ENCODE results near the gene ABCC5. TPM values are rescaled to one million over a fixed set of nuclear protein-coding genes. Genes with fewer than 3 reads are reported as not detected.
"Not testable (repeated sequence)": the region's sequence is repeated elsewhere in the genome, so short reads cannot be mapped to it uniquely, and the experiment has no call there.

Gene ABCC5
- total RNA-seq, 3 donors from 2014 or later (not counting 1 experiment from before 2014, with no cell fraction given) = 15.6 to 32.5 (median 27.1) TPM

GRCh38 chr3:184008161-184008560, 9.5 kb downstream of the ABCC5 start:
- 45% methylated on average over 3 of the region's 3 CpGs for WGBS (ENCODE audit: insufficient coverage)

GRCh38 chr3:184007143-184007813, 10.4 kb downstream of the ABCC5 start:
- WGBS (ENCODE audit: insufficient coverage) = 87% methylated on average over 11 of the region's 11 CpGs
- not testable (repeated sequence) for DNase-seq; H3K27me3 Mint-ChIP-seq (ENCODE audit: low read depth in 2 of 2)

More at GRCh38 chr3:184008161-184008560, 9.5 kb downstream of the ABCC5 start:
- H3K27me3 Mint-ChIP-seq (ENCODE audit: low read depth in 2 of 2) = no peaks in the 10 kb centered on the region
- no peak overlapping the region for H3K4me3 Mint-ChIP-seq
- no peaks in the 10 kb centered on the region for H3K27me3 ChIP-seq (ENCODE audit: control insufficient read depth, insufficient read depth, low read length)
- no peak overlapping the region for H3K4me3 ChIP-seq (ENCODE audit: low read length)
- peaks cover 16% of the 10 kb centered on the region for H3K36me3 Mint-ChIP-seq
- peaks cover 0 to 16% of the 10 kb centered on the region in 2 donors for H3K4me1 Mint-ChIP-seq
- intact Hi-C loops (cut with micrococcal nuclease) = no loop called here
- no peak overlapping the region for H3K27ac ChIP-seq (ENCODE audit: low read length)
- ATAC-seq (no peak), DNase-seq (no peak)
- peaks cover 9% of the 10 kb centered on the region for H3K36me3 ChIP-seq (ENCODE audit: control insufficient read depth, insufficient read depth, low read length)
- H3K4me1 ChIP-seq (ENCODE audit: control insufficient read depth, insufficient read depth, low read length) = peaks cover 3% of the 10 kb centered on the region
- H3K9me3 ChIP-seq (ENCODE audit: control insufficient read depth, insufficient read depth, low read length) = no peaks in the 10 kb centered on the region
- no peaks in the 10 kb centered on the region for H3K9me3 Mint-ChIP-seq
- TF ChIP-seq CTCF (IDR thresholded peaks at IDR 0.05) = no peak
- H3K27ac Mint-ChIP-seq = no peak overlapping the region

GRCh38 chr3:184005941-184006507, 11.7 kb downstream of the ABCC5 start:
- Histone ChIP-seq H3K4me1 (ENCODE audit: control insufficient read depth, insufficient read depth, low read length) (peaks cover 3% of the 10 kb centered on the region), H3K4me3 (ENCODE audit: low read length) (no peak overlapping the region), H3K36me3 (ENCODE audit: control insufficient read depth, insufficient read depth, low read length) (peaks cover 4% of the 10 kb centered on the region), H3K9me3 (ENCODE audit: control insufficient read depth, insufficient read depth, low read length) (no peaks in the 10 kb centered on the region), H3K27me3 (ENCODE audit: control insufficient read depth, insufficient read depth, low read length) (no peaks in the 10 kb centered on the region), H3K27ac (ENCODE audit: low read length) (no peak overlapping the region)
- ATAC-seq (no peak), DNase-seq (peak in 1 of 2 donors; percentile 38)
- no peaks in the 10 kb centered on the region for H3K9me3 Mint-ChIP-seq
- H3K4me1 Mint-ChIP-seq = peaks cover 0 to 18% of the 10 kb centered on the region in 2 donors
- intact Hi-C loops (cut with micrococcal nuclease) = no loop called here
- no peak for TF ChIP-seq CTCF (IDR thresholded peaks at IDR 0.05)
- no peak overlapping the region for H3K4me3 Mint-ChIP-seq
- peaks cover 5% of the 10 kb centered on the region for H3K36me3 Mint-ChIP-seq
- H3K27me3 Mint-ChIP-seq (ENCODE audit: low read depth in 2 of 2) = no peaks in the 10 kb centered on the region
- H3K27ac Mint-ChIP-seq = no peak overlapping the region
- 30% methylated on average over 11 of the region's 11 CpGs for WGBS (ENCODE audit: insufficient coverage)

More at GRCh38 chr3:184007143-184007813, 10.4 kb downstream of the ABCC5 start:
- H3K36me3 Mint-ChIP-seq = peaks cover 10% of the 10 kb centered on the region
- H3K36me3 ChIP-seq (ENCODE audit: control insufficient read depth, insufficient read depth, low read length); H3K27ac ChIP-seq (ENCODE audit: low read length); H3K4me3 Mint-ChIP-seq; H3K27me3 ChIP-seq (ENCODE audit: control insufficient read depth, insufficient read depth, low read length); ATAC-seq; H3K4me1 ChIP-seq (ENCODE audit: control insufficient read depth, insufficient read depth, low read length); H3K9me3 ChIP-seq (ENCODE audit: control insufficient read depth, insufficient read depth, low read length); H3K9me3 Mint-ChIP-seq; H3K27ac Mint-ChIP-seq; intact Hi-C loops (cut with micrococcal nuclease); H3K4me3 ChIP-seq (ENCODE audit: low read length): not testable (repeated sequence)
- H3K4me1 Mint-ChIP-seq = peaks cover 0 to 18% of the 10 kb centered on the region in 2 donors

- Histone ChIP-seq H3K4me1 (ENCODE audit: control insufficient read depth, insufficient read depth, low read length) (peaks cover 3% of the 10 kb centered on the region), H3K36me3 (ENCODE audit: control insufficient read depth, insufficient read depth, low read length) (peaks cover 2% of the 10 kb centered on the region), H3K4me3 (ENCODE audit: low read length) (no peak overlapping the region), H3K9me3 (ENCODE audit: control insufficient read depth, insufficient read depth, low read length) (no peaks in the 10 kb centered on the region), H3K27me3 (ENCODE audit: control insufficient read depth, insufficient read depth, low read length) (no peaks in the 10 kb centered on the region), H3K27ac (ENCODE audit: low read length) (no peak overlapping the region)
- Mint-ChIP-seq H3K27me3 (ENCODE audit: low read depth in 2 of 2) (no peaks in the 10 kb centered on the region), H3K36me3 (no peaks in the 10 kb centered on the region), H3K9me3 (no peaks in the 10 kb centered on the region), H3K4me1 (peaks cover 0 to 18% of the 10 kb centered on the region in 2 donors), H3K27ac (no peak overlapping the region), H3K4me3 (no peak overlapping the region)
- 57% methylated on average over 1 of the region's 2 CpGs for WGBS (ENCODE audit: insufficient coverage)
- TF ChIP-seq CTCF (IDR thresholded peaks at IDR 0.05) = no peak
- no peak for ATAC-seq
- intact Hi-C loops (cut with micrococcal nuclease) = no loop called here
- DNase-seq = no peak
These were observed 13.2 kb downstream of the ABCC5 start for GRCh38 chr3:184004476-184004875.
